HK-2 (cell line): ENCODE data around the gene TREH.

Experiments
- DNase-seq: peaks from one replicate; pipeline ENCODE4 v3.0.0-alpha.2; 2018; ENCODE audit not compliant: unreplicated experiment

Gene TREH

DNA sequence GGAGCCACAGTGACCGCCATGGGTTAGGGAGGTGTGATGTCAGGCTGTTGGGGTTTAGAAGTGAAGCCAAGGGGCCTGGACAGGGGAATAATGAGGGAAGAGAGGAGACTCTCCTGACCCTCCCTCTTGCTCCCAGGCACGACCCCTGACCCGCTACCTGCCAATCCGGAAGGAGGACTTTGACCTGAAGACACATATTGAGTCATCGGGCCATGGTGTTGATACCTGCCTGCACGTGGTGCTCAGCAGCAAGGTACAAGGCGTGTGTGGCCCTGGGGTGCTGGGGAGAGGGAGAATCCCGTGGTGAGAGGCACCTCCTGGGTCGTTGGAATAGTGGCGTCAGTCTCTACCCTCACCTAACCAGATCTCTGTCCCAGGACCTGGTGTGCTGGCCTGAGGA lies 29.5 kb downstream of the TREH start:
- no peak for DNase-seq

DNA sequence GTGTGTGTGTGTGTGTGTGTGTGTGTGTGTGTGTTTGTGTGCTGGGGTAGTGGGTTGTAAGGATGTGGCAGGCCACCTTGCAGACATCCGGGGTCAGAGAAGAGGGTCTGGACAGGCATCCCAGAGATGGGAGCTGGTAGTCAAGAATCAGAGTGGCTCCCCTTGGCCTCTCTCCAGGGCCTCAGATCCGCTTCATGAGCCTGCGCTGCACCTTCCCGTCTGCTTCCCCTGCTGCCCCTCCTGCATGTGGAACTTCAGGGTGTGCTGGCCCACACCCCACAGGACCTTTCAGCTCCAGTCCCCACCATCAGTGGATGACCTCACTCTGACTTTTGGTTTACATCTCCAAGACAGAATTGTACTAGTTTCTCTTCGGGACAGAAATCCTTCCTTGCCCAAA lies 31.2 kb downstream of the TREH start:
- no peak for DNase-seq

DNA sequence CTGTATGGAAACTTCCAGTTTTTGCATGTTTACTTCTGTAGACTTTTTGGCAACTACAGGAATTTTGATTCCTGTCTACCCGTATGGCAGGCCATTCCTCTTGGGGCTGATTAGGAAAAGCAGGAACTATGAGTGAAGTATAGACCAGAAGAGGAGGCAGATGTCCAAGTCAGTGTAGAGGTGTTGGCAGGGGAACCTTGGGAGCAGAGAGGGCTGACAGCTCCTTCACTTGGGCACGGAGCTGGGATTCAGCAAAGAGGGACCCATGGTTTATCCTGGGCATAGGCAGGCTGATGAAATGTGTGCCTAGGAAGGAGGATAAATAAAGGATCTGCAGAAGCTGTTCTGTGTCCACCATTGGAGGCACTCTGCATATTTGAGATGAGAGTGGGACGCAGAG lies 33.1 kb downstream of the TREH start:
- DNase-seq: no peak

DNA sequence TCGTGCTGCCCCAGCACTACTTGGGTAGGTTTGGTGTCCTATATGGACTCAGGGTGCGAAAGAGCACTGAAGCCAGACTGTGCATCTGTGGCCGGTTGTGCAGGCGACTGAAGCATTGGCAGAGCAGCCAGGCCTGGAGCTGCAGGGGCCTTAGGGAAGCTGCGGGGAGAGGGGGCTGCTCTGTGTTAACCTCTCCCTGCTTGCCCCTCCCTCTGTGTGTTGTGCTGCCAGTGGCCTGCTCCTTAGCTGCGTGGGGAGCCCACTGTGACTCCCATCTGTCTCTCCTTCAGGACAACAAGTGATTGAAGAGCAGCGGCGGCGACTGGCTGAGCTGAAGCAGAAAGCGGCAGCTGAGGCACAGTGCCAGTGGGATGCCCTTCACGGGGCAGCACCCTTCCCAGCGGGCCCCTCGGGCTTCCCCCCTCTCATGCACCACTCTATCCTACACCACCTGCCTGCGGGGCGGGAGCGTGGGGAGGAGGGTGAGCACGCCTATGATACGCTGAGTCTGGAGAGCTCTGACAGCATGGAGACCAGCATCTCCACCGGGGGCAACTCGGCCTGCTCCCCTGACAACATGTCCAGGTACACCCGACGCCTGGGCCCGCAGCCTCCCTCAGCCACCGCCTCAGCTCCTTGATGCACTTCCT lies 34.3 kb downstream of the TREH start:
- DNase-seq: no peak

DNA sequence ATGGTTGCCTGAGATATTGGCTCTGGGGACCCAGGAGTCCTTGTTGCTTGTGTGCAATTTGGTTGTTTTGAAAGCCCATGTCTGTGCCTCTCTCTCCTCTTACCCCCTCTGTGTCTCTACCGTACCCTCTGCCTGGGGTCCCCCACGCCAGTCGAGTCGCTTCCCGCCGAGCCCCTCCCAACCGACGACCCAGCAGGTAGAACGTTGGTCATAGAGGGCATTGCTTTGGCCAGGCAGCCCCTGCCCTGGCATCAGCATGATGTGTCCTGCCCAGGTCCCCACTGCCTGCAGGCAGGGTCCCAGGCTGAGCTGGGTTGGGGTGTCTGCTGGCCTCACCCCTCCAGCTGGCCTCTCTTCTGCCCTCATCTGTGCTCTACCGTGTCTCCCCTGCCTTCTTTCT lies 35.0 kb downstream of the TREH start:
- no peak for DNase-seq

DNA sequence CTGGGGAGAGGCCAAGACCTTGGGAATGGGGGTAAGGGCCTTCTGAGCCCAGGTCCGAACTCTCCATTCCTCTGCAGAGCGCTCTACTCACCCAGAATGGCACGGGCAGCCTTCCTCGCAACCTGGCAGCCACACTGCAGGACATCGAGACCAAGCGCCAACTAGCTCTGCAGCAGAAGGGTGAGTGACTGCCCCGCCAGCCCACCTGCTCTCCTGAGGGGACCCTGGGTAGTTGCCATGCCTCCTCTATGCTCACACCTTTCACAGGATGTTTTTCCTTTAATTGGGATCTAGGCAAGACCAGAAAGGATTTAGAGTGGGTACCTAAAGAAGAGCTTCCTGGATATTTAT lies 35.5 kb downstream of the TREH start:
- DNase-seq: no peak

DNA sequence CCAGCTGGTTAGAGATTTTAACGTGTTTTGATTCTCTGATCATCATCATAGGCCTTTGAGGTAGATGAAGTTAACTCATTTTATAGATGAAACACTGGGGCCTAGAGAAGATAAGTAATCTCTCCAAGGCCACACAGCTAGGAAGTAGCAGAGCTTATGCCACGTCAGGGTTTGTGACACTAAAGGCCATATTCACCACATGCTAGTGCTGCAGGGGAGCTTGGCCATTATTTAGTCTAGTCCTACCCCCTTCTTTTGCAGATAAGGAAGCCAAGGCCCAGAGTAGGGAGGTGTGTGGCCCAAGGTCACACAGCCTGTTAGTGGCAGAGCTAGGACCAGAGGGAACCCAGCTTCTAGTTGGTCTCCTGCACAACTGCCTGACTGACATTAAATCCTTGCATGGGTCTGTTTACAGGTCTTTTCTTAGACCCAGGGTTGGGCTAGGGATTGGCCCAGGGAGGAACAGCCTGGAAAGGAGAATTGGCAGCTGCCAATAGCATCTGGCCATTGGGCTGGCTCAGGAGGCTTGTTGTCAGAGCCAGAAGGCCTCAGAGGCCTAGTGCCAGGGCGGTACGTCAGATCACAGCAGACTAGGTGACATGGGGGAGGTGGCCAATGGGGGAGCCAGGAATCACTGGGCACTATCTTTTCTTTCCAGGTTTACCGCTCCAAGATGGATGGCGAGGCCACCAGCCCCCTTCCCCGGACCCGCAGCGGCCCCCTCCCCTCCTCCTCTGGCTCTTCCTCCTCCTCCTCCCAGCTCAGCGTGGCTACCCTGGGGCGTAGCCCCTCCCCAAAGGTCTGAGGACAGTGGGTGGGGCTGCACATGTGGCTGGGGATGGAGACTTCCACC lies 36.1 kb downstream of the TREH start:
- no peak for DNase-seq

DNA sequence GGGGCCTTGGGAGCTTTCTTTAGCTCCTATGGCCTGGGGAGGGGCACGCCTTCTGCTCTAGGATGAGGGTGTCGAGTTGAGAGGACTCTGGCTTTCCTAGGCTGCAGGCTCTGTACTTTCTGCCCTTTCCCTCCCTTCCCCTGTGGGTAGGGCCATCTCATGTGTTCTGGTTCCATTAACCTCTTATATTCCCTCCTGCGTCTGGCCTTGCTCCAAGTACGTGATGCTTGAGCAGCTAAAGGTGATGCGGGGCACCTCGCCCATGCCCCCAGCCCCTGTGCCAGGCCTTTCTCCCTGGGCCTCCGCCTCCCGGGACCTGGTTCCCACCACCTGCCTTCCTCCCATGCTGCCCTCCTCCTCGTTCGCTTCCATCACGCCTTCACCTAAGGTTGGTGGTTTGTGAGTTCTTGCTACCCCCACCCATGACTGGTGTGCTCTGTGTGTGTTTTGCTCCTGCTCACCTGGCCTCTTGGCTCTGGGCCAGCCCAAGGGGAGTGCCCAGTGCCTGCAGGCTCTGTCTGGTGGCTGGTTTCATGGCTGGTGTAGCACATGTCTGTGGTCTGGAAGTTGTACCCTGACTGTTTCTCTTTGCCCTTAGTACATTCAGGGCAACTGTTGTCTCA lies 37.9 kb downstream of the TREH start:
- DNase-seq: no peak

DNA sequence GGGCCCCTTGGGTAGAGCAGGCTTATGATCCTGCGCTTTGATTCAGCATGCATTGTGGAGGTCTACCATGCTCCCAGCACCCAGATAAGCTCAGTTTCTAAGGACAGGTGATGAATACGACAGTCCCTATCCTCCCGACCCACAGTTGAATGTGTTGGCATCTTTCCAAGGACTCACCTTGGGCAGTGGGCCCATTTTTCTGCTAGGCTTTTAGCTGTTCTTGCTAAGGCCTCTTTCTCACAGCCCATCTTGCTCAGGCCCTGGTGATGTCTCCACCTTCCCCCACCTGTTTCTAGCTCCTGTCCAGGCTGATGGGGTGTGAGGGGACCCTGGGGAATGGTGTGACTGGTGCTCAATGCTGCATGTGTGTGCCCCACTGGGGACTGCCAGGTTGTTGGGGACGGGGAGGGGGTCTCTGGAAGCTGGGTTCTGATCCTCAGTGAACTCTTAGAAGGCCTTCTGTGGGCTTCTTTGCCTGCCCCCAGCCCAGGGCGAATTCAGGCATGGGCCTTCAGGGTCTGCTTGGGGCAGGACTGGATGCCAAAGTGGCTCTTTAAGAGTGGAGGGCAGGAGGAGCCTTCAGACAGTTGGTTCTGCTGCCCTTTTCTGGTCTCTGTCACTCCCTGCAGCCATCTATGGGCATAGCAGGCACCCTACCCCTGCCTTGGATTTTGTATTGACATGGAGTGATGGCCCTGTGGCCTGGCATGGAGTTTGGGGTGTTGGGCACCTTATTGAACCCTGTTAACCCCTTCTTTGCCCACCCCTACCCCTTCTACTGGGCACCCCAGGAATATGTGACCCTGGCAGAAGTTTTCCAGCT lies 38.9 kb downstream of the TREH start:
- no peak for DNase-seq

DNA sequence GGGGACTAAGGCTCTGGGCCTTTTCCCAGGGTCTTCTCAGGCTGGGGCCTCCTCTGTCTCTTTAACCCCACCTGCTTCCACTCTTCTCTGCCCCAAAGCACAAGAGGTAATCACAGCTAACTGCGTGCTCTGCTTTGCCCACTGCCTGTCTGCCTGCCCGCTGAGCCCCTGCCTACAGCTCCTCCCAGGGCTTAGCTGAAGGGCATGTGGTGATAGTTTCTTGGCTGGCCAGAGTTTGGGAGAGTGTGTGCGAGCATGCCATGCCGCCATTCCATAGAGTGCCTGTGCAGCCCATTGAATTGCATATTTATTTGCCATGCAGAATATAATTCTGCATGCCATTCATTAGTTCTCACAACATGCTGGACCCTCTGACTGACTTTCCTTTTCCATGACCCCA lies 39.6 kb downstream of the TREH start:
- no peak for DNase-seq

DNA sequence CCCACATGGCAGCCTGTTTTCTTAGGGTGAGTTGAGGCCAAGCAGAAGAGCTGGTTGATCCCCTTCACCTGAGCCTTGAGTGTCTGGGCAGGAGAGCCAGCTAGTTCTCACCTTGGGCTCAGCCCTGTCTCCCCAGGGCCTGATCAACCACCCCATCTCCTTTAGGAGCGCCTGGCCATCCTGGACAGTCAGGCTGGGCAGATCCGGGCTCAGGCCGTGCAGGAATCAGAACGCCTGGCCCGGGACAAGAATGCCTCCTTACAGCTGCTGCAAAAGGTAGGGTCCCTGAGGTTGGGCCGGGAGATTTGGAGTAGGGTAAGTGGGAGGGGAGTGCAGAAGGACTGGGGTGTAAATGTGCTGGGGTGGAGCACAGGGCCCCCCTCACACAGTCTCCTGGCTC lies 40.7 kb downstream of the TREH start:
- DNase-seq: no peak

DNA sequence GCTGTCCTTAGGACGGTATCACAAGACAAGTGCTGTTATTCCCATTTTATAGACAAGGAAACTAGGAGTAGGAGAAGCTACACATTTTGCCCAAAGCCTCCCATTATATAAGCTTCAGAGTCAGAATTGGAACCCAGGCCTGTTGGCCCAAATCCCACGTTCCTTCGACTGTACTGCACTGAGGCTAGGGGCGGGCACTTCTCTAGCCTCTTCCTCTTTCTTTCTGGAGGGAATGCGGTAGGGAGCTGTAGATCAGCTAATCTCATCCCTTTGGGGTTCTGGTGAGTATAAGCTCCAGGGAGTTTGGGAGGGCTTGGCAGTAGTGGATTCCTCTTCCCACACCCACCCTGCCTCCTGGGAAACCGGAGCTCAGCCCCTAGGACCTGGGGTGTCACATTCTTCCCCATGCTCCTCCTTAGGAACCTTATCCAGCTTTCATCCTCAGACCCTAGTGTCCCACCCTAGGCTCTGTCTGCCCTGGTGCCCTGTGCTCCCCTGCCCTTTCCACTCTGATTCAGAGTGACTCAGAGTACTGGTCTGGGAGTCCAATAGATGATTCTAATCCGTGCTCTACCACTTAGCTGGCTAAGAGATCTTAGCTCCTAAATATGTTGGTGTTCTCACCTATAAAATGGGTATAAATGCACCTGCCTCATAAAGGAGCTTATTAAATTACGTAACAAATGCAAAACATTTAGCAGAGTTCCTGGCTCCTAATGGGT lies 42.7 kb downstream of the TREH start:
- DNase-seq: no peak

DNA sequence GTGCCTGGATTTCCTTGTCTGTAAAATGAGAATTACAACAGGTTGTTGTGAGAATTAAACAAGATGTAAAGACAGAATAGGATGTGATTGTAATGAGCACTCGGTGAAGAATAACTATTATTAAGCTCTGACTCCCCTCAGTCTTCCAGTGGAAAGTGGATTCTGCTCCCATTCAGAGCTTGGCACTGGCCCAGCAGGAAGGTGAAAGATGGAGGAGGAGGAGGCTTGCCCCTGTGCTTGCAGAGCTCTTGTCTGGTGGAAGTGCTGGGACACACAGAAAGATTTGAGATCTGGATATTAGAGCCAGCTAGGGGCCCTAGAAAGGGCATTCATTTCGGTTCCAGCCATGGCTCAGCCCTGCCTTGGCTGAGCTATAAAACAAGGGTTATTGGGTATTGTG lies 43.8 kb downstream of the TREH start:
- DNase-seq: no peak

DNA sequence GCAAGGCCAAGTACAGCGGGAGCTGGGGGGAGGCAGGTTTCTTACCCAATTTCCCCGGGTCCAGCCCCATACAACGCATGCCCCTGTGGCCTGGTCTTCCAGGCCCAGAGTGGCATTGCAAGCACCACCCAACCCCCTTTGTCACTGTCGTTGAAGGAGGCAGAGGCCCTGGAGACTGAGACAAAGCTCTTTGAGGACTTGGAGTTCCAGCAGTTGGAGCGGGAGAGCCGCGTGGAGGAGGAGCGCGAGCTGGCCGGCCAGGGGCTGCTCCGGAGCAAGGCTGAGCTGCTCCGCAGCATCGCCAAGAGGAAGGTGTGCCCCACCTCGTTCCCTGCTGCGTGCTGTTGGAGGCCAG lies 44.2 kb downstream of the TREH start:
- no peak for DNase-seq

DNA sequence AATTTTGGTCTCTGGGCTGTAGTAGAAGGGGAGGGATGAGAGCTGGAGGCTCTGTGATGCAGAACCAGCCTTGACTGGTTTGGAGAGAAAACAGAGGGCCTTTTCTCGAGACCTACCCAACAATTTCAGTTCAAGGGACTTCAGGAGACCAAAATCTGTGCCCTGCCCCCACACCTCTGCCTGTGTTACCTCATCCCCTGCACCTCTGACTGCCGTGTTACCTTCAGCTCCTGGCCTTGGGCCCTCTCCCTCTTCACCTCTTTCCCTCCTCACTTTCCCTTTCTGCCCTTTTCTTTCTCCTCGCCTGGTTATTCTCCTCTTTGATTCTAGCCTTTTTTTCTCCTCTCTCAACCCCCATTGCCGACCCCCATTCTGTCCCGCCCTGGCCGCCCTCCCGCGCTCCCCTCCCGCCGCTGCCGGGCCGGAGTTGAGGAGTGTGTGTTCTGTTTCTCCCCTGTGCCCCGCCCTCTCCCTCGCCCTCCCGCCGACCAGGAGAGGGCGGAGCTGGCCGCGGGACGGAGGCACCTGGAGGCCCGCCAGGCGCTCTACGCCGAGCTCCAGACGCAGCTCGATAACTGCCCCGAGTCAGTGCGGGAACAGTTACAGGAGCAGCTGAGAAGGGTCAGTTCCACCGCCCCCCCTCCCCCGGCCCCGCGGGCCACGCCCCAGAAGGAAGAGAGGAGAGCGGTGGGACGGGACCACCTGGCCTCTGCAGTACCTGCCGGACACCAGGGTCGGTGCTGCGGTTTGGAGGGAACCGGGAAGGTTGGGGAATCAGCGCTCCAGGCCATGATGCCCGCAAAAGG lies 44.8 kb downstream of the TREH start:
- DNase-seq: no peak

DNA sequence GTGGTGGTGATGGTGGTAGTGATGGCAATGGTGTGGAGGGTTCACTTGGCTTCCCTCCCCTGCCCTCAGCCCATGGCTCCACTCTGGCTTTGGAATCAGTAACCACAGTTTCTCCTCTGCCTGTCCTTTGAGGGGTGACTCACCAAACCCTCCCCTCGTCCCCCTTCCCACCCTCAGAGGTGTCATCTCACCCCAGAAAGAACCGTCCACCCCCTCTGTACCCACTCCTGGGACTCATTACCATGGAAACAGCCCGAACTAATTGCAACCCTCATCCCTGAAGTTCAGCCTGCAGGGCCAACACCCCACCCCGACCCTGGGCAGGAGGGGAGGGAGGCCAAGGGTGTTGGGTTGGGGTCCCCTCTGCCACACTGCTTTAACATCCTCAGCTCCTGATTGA lies 45.5 kb downstream of the TREH start:
- DNase-seq: no peak

DNA sequence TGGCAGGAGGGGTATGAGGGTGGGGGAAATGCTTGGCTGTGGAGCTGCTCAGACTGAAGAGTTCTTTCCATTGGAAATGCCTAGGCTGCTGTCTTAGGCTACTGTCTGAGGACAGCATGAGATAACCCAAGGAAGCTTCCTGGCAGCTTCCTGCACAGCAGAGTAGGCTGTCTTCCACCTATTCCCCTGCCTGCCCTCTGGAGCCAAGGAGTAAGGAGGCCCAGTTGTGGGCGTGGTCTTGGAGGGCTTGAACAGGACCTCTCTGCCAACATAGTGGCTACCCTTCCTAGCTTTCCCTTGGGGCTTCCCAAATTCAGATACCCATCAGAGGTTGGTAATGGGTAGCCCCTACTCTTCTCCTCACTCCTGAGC lies 46.1 kb downstream of the TREH start:
- DNase-seq: no peak

DNA sequence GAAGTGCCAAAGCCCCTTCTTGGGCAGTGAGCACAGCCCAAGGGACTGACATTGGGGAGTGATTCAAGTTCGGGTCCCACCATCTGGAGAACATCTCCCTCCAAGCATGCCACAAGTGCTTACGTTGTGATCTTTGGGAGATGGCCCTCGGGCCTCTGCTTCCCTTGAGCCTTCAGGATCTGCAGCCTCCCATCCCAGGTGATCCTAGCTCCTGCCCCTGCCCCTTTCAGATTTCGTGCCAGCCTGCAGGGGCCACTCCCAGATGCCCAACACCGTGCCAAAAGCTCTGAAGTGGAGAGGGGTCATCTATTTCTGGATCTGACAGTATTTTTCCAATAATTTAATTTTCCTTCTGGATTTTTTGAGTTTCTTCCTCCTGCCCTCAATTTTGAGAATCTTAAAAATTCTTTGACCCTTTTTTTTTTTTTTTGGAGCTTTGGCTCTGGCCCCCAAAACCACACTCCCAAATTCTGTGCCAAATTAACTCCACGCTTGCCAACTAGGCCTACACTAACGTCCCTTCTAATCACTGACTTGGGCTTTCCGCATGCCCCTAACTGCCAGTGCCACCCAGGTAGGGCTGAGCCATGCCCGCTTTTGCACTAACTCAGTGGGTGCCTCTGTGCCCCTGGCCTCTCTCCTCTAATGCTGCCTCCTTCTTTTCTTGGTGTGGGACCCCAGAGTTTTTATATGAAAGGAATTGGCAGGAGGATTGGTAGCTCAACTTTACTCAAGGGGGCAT lies 46.7 kb downstream of the TREH start:
- DNase-seq: no peak

DNA sequence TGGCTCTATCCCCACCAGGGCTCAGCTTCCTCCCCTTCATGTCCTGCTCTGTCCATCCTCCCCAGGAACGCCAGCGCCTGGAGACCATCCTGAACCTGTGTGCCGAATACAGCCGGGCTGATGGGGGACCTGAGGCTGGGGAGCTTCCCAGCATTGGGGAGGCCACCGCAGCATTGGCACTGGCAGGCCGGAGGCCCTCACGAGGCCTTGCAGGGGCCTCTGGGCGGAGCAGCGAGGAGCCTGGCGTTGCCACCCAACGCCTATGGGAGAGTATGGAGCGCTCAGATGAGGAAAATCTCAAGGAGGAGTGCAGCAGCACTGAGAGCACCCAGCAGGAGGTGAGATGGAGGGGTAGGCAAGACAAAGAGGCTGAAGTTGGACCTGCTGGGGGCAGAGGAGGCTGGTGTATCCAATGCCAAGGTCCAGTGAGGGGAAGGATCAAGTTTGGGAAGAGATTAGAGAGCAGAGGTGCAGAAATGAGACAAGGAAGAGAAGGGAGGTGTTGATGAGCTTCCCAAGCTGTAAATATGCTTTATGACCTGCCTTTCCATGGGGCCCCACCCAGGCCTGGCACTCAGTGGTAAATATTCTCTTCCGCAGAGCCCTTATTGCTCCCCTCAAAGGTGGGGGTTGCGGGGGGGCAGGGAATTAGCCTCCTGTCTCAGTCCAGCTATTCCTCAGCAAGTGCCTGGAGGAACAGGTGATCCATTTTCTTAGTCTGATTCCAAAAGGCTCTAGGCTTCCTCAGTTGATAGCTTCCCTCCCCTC lies 48.1 kb downstream of the TREH start:
- no peak for DNase-seq
